ENCODE results near the gene DISC1. TPM values are rescaled to one million over a fixed set of nuclear protein-coding genes. Genes with fewer than 3 reads are reported as not detected.

DISC1 gene
- polyA plus RNA-seq, 4 donors = 5.3 to 7.2 (median 6.8) TPM

DNA sequence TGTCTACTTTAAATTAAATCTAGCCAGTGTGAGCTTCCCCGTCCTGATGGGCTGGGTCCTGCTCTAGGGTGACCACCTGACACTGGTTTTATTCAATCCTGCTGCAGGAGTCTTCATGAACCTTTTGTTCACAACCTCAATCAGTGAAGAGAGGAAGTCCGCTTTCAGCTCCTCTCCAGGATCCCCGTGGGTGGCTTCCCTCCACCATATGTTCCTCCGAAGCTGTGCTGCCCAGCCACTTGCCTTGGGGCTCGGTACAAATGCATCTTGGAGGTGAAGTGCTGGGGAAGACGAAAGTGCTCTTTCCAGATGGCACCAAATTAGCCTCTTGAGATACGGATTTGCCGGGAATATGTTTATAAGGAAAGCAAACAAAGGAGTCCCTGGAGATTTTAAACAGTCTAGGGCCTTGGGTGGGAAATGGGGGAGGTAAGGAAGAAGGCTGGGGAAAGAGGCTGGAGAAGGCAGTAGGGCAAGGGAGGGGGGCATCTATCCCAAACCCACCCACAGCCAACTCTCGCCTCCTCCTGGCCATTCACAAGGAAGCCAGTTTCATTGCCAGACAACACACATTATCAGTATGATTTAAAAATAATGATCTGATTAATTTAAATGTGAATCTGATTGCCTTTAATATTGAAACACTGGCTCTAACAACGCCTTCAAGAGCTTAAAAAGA lies 430.8 kb downstream of the DISC1 start:
- DNase-seq (ENCODE audit: low read depth in 4 of 4, low spot score in 3 of 4) = no peak

GRCh38 chr1:232057896-232058274 lies 431.3 kb downstream of the DISC1 start:
- no peak for DNase-seq (ENCODE audit: low read depth in 4 of 4, low spot score in 3 of 4)

- no peak for DNase-seq (ENCODE audit: low read depth in 4 of 4, low spot score in 3 of 4)
Measured at GRCh38 chr1:232059726-232060374, 433.3 kb downstream of the DISC1 start.

DNA sequence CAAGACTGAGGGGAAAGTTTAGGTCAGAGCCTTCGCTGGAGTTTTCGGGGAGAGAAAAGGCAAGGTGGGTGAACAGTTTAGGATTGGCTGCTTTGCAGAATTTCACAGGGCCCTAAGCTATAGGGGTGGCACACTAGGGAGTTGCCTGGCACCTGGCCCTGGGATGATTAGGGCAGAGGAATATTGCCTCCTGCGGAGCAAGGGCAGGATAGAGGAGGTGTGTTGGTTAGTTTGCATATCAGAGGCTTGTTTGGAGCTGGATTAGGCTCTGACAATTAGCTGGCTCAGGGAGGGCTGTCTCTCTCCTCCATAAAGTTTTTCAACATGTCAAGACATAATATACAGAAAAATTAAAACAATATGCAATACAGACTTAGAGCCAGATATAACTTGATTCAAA lies 436.4 kb downstream of the DISC1 start:
- DNase-seq (ENCODE audit: low read depth in 4 of 4, low spot score in 3 of 4) = no peak

DNA sequence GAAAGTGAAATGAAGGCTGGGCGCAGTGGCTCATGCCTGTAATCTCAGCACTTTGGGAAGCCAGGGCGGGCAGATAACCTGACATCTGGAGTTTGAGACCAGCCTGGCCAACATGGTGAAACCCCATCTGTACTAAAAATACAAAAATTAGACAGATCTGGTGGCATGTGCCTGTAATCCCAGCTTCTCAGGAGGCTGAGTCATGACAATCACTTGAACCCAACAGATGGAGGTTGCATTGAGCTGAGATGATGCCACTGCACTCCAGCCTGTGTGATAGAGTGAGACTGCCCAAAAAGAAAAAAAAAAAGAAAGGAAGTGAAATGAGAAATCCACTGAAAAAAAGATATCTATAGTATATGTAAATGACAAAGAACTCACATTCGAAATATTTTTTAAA lies 439.9 kb downstream of the DISC1 start:
- no peak for DNase-seq (ENCODE audit: low read depth in 4 of 4, low spot score in 3 of 4)

DNA sequence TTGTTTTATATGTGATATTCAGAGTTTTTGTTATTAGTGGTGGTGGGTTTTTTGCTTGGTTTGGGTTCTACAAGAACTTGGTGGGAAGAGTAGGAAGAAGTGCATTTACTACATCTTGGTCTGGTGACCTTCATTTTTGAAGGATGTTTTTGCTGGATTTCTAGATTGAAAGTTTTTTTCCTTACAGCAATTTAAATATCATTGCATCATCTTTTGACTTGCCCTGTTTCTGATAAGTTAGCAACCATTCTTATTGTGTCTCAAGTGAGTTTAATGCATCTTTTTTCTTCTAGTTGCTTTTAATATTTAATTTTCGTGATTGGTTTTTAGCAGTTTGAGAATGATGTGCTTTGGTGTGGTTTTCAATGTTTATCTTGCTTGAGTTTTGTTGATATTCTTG lies 447.7 kb downstream of the DISC1 start:
- DNase-seq (ENCODE audit: low read depth in 4 of 4, low spot score in 3 of 4) = no peak

DNA sequence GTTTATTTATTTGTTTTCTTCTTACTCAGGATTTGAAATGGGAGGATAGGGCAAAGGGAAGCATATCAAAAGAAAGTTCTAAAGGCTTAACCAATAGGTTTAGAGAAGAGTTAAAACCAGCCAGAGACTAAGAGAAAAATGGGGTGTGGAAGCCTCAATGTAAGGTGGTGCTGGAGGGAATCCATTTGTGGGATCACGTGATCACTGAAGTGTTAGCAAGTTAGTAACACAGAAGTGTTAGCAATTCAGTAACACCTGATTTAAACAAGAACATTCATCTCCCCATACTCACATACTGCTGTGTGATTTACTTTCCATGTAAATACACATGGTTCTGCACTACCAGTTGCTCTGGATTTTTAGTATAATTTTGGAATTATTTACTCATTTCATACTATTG lies 451.2 kb downstream of the DISC1 start:
- no peak for DNase-seq (ENCODE audit: low read depth in 4 of 4, low spot score in 3 of 4)

- peak; percentile 2 to 23 (median 14) for DNase-seq (ENCODE audit: low read depth in 4 of 4, low spot score in 3 of 4)
Measured at GRCh38 chr1:232084584-232085223, 458.1 kb downstream of the DISC1 start.

DNA sequence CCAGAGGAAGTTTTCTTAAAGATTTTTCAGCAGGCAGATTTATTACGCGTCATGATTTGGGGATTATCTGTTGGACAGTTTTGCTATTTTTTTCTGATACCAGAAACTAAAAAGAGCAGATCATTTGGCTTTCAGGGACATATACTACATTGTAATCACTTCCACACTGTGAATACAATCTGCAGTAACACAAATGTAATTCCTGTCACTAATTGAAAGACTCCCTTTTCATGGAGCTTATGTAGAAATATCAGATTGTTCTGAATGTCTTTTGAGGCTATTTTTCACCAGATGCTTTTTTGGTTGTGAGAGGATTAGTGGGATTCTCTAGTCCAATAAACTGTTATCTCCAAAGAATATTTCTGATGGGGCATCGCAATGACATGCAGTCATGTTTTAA lies 464.2 kb downstream of the DISC1 start:
- no peak for DNase-seq (ENCODE audit: low read depth in 4 of 4, low spot score in 3 of 4)

Other genes starting within 250 kb of the DISC1 start
- 10 to 100 TPM; 40.1 to 48.1 (median 44.0) TPM for gene EGLN1, start 204.5 kb upstream of the DISC1 start, polyA plus RNA-seq (ENCODE audit: insufficient read length in 4 of 4)
- gene TSNAX, start 98.1 kb upstream of the DISC1 start, polyA plus RNA-seq (ENCODE audit: insufficient read length in 4 of 4) = 10 to 100 TPM; 52.4 to 63.4 (median 60.9) TPM